ENCODE data around the gene S100B.

DNA sequence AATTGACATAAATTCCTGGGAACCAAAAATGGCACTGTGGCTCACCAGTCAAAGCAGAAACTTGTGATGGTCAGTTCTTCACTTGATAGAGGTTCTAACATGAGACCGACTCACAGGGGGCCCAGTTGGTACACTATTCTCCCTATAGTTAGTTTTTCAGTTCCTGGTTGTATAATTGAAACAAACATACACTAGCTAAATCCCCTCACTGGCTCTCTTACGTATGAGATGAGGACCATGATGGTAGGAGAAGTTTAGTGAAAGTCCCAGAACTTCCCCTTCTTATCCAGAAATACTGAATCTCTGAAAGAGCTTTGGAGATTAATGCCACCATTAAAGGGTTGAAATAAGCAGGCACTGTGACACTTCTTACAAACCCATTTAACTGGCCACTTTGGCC lies 2.8 kb upstream of the S100B start:
- TF ChIP-seq, protein P1, sequence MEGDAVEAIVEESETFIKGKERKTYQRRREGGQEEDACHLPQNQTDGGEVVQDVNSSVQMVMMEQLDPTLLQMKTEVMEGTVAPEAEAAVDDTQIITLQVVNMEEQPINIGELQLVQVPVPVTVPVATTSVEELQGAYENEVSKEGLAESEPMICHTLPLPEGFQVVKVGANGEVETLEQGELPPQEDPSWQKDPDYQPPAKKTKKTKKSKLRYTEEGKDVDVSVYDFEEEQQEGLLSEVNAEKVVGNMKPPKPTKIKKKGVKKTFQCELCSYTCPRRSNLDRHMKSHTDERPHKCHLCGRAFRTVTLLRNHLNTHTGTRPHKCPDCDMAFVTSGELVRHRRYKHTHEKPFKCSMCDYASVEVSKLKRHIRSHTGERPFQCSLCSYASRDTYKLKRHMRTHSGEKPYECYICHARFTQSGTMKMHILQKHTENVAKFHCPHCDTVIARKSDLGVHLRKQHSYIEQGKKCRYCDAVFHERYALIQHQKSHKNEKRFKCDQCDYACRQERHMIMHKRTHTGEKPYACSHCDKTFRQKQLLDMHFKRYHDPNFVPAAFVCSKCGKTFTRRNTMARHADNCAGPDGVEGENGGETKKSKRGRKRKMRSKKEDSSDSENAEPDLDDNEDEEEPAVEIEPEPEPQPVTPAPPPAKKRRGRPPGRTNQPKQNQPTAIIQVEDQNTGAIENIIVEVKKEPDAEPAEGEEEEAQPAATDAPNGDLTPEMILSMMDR (IDR thresholded peaks at IDR 0.05), result no peak
- TF ChIP-seq EP300 (IDR thresholded peaks at IDR 0.05), result no peak
